Activated CD8-positive, alpha-beta memory T cell treated with anti-CD3 and anti-CD28 coated beads, Interleukin-2, amount 50 U/mL, for 24 hours (primary cell): ENCODE measurements around the gene MAP3K2.
"Not testable (repeated sequence)": the region's sequence is repeated elsewhere in the genome, so short reads cannot be mapped to it uniquely, and the experiment has no call there.

Experiments
- DNase-seq: peaks from one replicate; pipeline ENCODE4 v3.0.0-alpha.2; 2020; ENCODE audit errors: extremely low read depth

MAP3K2 gene

DNA sequence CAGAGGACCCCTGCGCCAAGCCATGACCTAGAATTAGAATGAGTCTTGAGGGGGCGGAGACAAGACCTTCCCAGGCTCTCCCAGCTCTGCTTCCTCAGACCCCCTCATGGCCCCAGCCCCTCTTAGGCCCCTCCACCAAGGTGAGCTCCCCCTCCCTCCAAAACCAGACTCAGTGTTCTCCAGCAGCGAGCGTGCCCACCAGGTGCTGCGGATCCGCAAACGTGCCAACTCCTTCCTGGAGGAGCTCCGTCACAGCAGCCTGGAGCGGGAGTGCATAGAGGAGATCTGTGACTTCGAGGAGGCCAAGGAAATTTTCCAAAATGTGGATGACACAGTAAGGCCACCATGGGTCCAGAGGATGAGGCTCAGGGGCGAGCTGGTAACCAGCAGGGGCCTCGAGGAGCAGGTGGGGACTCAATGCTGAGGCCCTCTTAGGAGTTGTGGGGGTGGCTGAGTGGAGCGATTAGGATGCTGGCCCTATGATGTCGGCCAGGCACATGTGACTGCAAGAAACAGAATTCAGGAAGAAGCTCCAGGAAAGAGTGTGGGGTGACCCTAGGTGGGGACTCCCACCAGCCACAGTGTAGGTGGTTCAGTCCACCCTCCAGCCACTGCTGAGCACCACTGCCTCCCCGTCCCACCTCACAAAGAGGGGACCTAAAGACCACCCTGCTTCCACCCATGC lies 33.5 kb upstream of the MAP3K2 start:
- no peak for DNase-seq

DNA sequence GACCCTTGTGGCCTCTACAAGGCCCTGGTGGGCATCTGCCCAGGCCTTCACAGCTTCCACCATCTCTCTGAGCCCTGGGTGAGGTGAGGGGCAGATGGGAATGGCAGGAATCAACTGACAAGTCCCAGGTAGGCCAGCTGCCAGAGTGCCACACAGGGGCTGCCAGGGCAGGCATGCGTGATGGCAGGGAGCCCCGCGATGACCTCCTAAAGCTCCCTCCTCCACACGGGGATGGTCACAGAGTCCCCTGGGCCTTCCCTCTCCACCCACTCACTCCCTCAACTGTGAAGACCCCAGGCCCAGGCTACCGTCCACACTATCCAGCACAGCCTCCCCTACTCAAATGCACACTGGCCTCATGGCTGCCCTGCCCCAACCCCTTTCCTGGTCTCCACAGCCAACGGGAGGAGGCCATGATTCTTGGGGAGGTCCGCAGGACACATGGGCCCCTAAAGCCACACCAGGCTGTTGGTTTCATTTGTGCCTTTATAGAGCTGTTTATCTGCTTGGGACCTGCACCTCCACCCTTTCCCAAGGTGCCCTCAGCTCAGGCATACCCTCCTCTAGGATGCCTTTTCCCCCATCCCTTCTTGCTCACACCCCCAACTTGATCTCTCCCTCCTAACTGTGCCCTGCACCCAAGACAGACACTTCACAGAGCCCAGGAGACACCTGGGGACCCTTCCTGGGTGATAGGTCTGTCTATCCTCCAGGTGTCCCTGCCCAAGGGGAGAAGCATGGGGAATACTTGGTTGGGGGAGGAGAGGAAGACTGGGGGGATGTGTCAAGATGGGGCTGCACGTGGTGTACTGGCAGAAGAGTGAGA lies 32.5 kb upstream of the MAP3K2 start:
- DNase-seq: no peak

DNA sequence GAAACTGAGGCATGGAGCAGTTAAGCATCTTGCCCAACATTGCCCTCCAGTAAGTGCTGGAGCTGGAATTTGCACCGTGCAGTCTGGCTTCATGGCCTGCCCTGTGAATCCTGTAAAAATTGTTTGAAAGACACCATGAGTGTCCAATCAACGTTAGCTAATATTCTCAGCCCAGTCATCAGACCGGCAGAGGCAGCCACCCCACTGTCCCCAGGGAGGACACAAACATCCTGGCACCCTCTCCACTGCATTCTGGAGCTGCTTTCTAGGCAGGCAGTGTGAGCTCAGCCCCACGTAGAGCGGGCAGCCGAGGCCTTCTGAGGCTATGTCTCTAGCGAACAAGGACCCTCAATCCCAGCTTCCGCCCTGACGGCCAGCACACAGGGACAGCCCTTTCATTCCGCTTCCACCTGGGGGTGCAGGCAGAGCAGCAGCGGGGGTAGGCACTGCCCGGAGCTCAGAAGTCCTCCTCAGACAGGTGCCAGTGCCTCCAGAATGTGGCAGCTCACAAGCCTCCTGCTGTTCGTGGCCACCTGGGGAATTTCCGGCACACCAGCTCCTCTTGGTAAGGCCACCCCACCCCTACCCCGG lies 31.8 kb upstream of the MAP3K2 start:
- no peak for DNase-seq

DNA sequence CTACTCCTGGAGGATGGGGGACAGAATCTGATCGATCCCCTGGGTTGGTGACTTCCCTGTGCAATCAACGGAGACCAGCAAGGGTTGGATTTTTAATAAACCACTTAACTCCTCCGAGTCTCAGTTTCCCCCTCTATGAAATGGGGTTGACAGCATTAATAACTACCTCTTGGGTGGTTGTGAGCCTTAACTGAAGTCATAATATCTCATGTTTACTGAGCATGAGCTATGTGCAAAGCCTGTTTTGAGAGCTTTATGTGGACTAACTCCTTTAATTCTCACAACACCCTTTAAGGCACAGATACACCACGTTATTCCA lies 31.3 kb upstream of the MAP3K2 start:
- DNase-seq: no peak

DNA sequence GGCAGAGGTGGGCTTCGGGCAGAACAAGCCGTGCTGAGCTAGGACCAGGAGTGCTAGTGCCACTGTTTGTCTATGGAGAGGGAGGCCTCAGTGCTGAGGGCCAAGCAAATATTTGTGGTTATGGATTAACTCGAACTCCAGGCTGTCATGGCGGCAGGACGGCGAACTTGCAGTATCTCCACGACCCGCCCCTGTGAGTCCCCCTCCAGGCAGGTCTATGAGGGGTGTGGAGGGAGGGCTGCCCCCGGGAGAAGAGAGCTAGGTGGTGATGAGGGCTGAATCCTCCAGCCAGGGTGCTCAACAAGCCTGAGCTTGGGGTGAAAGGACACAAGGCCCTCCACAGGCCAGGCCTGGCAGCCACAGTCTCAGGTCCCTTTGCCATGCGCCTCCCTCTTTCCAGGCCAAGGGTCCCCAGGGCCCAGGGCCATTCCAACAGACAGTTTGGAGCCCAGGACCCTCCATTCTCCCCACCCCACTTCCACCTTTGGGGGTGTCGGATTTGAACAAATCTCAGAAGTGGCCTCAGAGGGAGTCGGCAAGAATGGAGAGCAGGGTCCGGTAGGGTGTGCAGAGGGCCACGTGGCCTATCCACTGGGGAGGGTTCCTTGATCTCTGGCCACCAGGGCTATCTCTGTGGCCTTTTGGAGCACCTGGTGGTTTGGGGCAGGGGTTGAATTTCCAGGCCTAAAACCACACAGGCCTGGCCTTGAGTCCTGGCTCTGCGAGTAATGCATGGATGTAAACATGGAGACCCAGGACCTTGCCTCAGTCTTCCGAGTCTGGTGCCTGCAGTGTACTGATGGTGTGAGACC lies 30.7 kb upstream of the MAP3K2 start, which contains the start of gene PROC:
Gene PROC, plus strand, starts transcription at position 128 of the 812 bp plus-strand sequence. CDS start 1,516 bp downstream, outside the sequence.
- no peak for DNase-seq

DNA sequence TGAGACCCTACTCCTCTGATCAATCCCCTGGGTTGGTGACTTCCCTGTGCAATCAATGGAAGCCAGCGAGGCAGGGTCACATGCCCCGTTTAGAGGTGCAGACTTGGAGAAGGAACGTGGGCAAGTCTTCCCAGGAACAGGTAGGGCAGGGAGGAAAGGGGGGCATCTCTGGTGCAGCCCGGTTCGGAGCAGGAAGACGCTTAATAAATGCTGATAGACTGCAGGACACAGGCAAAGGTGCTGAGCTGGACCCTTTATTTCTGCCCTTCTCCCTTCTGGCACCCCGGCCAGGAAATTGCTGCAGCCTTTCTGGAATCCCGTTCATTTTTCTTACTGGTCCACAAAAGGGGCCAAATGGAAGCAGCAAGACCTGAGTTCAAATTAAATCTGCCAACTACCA lies 29.6 kb upstream of the MAP3K2 start:
- DNase-seq: no peak

DNA sequence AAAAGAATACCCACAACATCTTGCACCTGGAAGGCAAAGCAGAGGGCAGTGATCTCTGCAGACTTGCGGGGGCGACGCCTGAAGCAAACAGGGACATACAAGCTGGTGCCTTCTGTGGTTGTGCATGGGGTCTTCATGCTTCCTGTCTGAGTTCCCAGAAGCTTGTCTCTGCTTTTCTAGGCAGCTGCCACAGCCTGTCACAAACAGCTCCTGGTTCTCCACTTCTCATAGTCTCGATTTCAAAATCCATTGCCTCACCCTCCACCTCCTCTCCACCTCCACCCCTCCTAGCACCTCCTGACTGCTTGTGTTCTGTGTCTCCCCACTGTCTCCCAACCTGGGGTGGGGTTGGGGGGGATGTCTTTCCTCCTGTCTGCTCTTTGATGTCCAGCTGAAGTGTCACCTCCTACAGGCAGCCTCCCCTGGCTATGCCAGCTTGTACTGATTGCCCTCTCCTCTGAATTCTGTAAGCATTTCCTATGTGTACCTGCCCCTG lies 28.8 kb upstream of the MAP3K2 start:
- DNase-seq: no peak

DNA sequence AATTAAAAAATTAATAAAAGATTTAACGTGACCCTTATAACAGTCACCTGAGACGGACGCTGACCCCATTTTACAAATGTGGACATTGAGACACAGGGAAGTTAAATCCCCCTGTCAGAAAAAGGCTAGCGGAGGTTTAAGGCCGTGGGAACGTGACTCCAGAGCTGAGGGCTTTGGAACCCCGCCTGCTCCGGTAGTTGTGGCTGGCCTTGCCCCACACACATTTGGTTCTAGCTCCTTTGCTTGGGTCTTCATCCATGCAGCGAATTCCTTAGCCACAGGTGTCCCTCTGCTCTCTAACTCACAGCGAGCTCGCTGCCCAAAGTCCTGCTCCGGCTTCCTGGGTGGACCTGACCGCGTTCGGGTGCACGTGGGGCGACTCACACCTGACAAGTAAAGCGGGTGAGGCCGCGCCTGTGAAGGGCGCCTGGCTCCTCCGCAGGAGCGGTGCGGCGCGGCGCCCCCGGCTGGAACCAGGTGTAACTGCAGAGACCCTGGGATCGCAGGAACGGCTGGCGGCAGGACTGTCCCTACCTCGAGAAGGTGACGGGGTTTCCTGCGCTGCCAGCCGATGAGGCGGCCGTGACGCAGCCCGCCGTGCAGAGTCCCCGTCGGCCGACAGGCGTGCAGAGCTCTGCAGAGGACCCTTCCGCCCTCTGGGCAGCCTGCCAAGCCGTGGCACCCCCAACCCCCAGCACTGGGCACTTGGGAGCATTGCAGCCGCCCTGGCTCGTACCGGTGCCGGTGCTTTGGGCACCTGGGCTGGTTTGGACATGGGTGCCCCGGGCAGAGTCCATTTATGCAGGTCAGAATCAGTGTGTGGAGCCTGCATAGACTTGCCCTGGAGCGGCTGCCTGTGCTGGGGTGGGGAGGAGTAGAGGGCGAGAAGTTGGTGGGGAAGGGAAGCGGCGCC lies 28.1 kb upstream of the MAP3K2 start:
- DNase-seq: no peak

DNA sequence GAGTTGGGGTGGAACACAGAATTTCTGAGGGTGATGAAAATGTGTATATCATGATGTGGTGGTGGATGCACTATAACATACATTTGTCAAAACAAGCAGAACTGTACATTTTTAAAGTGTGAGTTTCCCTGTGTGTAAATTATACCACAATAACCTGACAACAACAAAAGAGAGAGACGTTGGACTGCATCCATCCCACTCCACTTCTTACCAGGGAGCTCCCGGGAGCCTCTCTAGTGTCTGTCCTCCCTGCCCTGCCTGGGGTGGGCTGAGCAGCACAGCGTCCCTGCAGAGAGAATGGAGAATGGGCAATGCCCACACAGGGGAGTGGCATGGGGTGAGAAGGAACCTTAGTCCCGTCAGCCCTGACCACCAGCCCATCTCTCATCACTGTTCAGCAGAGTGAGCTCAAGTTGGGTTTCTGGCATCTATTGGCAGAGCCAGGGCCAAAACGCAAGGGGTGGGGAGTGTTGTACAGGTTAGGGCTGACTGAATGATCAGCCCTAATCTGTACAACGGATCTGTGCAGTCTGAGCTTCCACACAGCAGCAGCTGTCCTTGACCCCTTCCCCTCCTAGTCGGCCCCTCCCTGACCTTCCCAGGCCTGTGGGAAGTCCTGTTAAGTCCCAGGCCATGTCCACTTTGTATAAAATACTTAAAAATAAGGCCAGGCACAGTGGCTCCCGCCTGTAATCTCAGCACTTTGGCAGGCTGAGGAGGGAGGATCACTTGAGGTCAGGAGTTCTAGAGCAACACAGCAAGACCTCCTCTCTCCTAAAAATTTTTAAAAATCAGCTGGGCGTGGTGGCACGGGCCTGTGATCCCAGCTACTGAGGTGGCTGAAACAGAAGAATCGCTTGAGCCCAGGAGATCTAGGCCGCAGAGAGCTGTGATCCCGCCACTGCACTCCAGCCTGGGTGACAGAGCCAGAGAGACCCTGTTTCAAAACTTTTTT lies 27.1 kb upstream of the MAP3K2 start:
- DNase-seq: no peak

DNA sequence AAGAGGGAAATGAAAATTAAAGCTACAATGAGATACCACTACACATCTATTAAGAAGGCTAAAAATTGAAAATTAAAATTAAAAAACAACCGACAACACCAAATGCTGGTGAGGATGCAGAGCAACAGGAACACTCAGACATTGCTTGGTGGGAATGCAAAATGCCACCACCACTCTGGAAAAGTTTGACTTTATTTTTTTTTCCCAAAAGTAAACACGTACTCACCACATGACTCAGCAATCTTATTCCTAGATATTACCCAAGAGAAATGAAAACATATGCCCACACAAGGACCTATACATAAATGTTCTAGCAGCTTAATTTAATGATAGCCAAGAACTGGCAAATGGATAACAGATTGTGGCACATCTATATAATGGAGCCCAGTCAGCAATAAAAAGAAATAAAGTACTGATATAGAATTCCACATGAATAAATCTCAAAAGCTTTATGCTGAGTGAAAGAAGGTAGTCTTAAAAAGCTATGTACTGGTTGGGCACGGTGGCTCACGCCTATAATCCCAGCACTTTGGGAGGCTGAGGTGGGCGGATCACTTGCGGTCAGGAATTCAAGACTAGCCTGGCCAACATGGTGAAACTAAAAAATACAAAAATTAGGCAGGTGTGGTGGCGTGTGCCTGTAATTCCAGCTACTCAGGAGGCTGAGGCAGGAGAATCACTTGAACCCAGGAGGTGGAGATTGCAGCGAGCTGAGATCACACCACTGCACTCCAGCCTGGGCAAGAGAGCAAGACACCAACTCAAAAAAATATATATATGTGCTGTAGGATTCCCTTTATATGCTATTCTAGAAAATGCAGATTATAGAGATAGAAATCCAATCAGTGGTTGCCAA lies 26.2 kb upstream of the MAP3K2 start:
- DNase-seq: no peak

DNA sequence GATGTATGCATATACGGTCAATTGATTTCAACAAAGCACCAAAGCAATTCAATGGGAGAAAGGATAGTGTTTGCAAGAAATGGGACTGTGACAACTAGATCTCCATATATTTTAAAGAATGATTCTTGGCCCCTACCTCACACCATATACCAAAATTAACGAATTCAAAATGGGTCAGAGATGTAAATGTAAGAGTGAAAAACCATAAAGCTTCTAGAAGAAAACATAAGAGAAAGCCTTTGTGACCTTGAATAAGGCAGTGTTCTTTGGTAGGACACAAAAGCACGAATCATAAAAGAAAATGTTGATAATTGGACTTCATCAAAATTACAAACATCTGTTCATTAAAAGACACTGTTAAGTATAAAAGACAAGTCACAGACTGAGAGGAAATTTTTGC lies 25.4 kb upstream of the MAP3K2 start:
- DNase-seq: no peak

DNA sequence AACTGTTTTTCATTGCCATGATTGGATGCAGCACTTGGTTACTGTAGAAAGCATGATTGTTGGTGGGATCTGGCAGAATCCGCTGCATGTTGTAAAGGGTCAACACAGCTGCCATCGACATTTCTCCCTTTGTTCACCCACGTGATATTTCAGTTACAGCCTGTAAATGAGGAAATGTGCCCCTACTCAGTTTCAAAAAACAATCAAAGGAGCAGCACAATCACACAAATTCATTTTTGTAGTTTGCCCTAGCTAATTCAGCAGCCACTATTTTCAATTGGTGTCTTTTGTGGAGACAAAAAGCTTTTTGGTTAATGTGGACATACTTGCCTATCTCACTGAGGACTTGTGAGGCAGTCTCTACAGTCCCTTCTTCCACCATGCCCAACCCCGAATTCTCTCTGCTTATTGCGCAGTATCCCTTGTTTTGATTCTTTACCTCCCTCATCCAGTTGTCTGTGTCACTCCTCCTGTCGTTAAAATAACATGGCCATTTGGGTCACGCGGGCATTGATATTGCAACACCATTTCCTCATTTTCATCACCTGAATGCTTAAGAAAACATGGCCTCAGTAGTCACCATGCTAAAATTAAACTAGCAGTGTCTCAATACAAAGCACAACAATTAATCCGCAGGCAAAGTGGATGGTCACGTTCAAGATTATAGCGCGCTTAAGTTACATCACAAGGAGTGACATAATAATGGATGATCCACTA lies 24.0 kb upstream of the MAP3K2 start:
- no peak for DNase-seq

DNA sequence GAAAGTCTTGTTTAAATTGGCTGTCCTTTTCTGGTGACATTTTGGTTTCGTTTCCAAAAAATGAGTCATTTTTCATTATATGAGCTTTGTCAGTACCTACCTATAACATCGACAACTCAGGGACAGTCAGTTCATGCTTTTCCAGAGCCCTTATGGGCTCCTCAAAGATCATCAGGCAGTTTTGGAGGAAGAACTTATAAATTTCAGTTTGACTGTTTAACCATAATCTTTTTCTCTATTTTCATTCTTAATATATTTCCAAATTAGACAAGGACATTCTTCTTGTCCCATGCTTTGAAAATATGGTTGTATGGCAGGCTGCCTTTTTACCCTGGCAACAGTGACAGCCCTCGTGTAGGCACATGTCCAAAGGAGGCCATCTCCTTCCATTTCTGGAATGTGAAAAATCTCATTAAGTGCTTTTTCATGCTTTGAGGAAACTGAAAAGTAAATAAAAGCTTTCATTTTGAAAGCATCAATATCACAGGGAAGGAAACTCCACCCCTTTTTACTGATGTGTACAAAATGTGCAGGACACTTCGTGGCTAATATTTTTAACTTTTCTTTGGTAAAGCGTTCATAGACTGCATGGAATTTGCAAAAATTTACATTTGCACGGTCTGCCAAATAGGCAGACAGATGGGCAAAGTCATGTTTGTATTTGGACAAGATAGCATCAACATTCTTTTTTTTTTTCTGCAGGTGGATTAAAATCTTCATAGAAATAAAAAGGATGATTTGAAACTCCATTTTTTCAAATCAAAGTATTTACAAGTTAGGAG lies 23.3 kb upstream of the MAP3K2 start:
- DNase-seq: no peak

DNA sequence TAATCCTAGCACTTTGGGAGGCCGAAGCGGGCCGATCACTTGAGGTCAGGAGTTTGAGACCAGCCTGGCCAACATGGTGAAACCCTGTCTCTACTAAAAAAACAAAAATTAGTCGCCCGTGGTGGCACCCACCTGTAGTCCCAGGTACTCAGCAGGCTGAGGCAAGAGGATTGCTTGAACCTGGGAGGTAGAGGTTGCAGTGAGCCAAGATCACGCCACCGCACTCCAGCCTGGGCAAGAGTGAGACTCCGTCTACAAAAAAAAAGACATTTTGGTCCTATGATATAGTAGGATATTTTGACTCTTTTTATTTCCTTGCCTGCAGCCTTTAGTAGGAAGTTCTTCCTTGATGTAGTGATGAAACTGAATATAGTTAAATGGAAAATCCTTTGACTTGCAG lies 21.9 kb upstream of the MAP3K2 start:
- not testable (repeated sequence) for DNase-seq

DNA sequence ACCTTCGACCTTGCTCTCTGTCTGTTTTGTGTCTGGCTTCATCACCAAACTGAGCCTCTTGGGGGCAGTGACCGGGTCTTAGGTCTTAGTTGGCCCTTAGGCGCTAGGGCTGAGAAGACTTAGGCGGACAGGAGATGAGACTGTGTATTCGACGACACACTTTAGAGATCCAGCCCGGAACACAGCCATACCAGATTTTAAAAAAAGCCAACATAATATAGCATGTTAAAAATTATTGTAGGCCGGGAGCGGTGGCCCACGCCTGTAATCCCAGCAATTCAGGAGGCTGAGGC lies 21.0 kb upstream of the MAP3K2 start:
- DNase-seq: no peak

DNA sequence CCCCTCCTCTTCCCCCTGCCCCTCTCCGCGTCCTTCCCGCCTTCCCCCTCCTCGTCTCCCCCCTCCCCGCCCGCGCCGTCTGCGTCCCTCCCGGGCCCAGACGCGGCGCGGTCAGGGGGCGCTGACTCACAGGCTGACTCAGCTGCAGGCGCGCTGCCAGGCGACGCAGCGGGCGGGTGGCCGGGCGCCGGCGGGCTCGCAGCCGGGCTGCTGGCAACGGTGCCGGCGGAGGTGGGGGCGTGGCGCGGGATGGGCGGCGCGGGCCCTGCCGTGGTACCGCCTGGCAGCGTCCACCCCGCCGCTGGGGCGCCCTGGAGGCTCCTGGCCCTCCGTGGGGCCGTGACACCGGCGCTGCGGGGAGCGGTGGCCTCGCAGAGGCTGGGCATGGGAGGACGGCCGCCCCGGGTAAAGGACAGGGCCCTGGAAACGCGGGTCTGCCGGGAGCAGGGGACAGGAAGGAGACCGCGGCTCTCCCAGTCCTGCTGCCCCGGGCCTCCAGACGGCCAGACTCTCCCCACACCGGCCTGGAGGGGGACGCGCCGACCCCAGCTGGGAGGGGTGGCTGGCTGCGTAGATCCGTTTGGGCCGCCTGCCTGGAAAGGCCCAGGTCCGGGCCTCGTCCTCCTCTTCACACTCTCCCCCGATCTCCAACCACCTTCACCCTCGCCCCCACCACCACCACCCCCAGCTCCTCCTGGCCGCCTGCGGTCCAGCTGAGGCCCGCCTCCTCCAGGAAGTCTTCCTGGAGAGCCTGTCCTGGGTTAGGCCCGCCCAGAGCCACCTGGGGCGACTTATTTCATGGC lies 20.4 kb upstream of the MAP3K2 start:
- DNase-seq: peak; percentile 53

DNA sequence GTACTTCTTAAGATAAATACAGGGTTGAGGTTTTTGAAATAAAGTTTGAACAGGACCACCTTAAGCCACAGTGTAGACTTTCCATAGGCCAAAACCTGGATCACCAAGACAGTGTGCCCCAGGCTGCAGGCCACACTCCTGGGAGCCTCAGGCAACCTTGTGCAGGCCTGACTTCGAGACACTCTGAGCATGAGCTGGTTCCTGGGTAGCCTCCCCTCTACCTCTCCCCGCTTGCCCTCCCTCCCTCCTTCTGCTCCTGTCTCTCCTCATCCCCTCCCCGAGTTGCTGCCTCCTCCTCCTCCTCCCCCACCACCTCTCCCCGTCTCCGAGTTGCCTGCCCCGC lies 19.9 kb upstream of the MAP3K2 start:
- no peak for DNase-seq
